Fibroblast of lung (primary cell): ENCODE results near the gene KIF11. TPM values are rescaled to one million over a fixed set of nuclear protein-coding genes. Genes with fewer than 3 reads are reported as not detected.

Source experiments
- DNase-seq, 2 donors: peaks; one replicate each; pipeline versions ENCODE4 v3.0.0 to v3.0.0-alpha.2; 2010; ENCODE audit warnings: low read depth in 2 of 2
- H2AFZ ChIP-seq: 2 replicates; pipeline ENCODE4 v1.5.1; 2012; ENCODE audit warnings: low read length, control low read depth, inconsistent platforms
- H3K27ac ChIP-seq: 2 replicates; pipeline ENCODE4 v1.5.1; 2011; ENCODE audit warnings: low read length, control low read depth; ENCODE audit not compliant: insufficient read depth
- H3K27me3 ChIP-seq: 2 replicates; pipeline ENCODE4 v1.5.1; 2011; ENCODE audit warnings: mild to moderate bottlenecking, low read length; ENCODE audit not compliant: control insufficient read depth, insufficient read depth
- H3K36me3 ChIP-seq: 2 replicates; pipeline ENCODE4 v1.5.1; 2011; ENCODE audit warnings: low read length; ENCODE audit not compliant: control insufficient read depth, insufficient read depth
- H3K4me1 ChIP-seq: 2 replicates; pipeline ENCODE4 v1.5.1; 2011; ENCODE audit warnings: low read length; ENCODE audit not compliant: control insufficient read depth, insufficient read depth; ENCODE audit errors: extremely low read depth
- H3K4me2 ChIP-seq: 2 replicates; pipeline ENCODE4 v1.5.1; 2011; ENCODE audit warnings: low read length, control low read depth; ENCODE audit not compliant: insufficient read depth; ENCODE audit errors: extremely low read depth
- H3K4me3 ChIP-seq, 4 experiments: fragments of 200-600 bp in 1 of 4; sonication (generic) in 1 of 4; replicated peaks in 1 of 4; 2 replicates each; pipeline ENCODE4 v1.5.1; 2011 to 2016; ENCODE audit warnings: low read length in 4 of 4, low read depth in 3 of 4, mild to moderate bottlenecking in 3 of 4, control low read depth in 2 of 4, inconsistent platforms in 1 of 4, mixed read lengths in 1 of 4; ENCODE audit not compliant: insufficient read depth in 1 of 4; ENCODE audit errors: control extremely low read depth in 1 of 4
- H3K79me2 ChIP-seq: 2 replicates; pipeline ENCODE4 v1.5.1; 2012; ENCODE audit warnings: mild to moderate bottlenecking, low read length, inconsistent platforms; ENCODE audit not compliant: control insufficient read depth, insufficient read depth
- H3K9ac ChIP-seq: 2 replicates; pipeline ENCODE4 v1.5.1; 2011; ENCODE audit warnings: mild to moderate bottlenecking, low read length, control low read depth; ENCODE audit not compliant: insufficient read depth
- H3K9me3 ChIP-seq: 2 replicates; pipeline ENCODE4 v1.5.1; 2012; ENCODE audit warnings: low read depth, low read length; ENCODE audit not compliant: control insufficient read depth, insufficient read depth
- H4K20me1 ChIP-seq: 2 replicates; pipeline ENCODE4 v1.5.1; 2011; ENCODE audit warnings: low read length; ENCODE audit not compliant: control insufficient read depth, insufficient read depth; ENCODE audit errors: extremely low read depth
- CTCF ChIP-seq, 2 donors: IDR thresholded peaks in 1 of 2; conservative IDR thresholded peaks in 1 of 2; 1 replicate in 1 of 2; 2 replicates in 1 of 2; pipeline ENCODE4 v1.5.1; 2011 to 2012; ENCODE audit warnings: low read length in 2 of 2, control low read depth in 1 of 2, inconsistent platforms in 1 of 2, low read depth in 1 of 2, mild to moderate bottlenecking in 1 of 2
- EZH2 ChIP-seq: IDR thresholded peaks from 2 replicates; pipeline ENCODE4 v1.5.1; 2012; ENCODE audit warnings: low read length, control low read depth, mild to moderate bottlenecking; ENCODE audit errors: missing control alignments
- polyA plus RNA-seq, 2 donors: library from polyadenylated mRNA; depleted of rRNA in 1 of 2; stranded (reverse) in 1 of 2; unstranded in 1 of 2; fragments of >200 nt; gene quantifications; 2 replicates each; pipeline ENCODE4 v1.2.1, GENCODE V29; 2011 to 2012; ENCODE audit warnings: missing spikeins in 1 of 2
- total RNA-seq: library from RNA; depleted of rRNA; stranded (reverse); fragments of >200 nt; gene quantifications from 2 replicates; pipeline ENCODE4 v1.2.1, GENCODE V29; 2014

The KIF11 gene
- total and polyA plus RNA-seq, 2 donors (not counting 1 experiment from before 2014, with no cell fraction given): 7.5 to 8.9 TPM

DNA sequence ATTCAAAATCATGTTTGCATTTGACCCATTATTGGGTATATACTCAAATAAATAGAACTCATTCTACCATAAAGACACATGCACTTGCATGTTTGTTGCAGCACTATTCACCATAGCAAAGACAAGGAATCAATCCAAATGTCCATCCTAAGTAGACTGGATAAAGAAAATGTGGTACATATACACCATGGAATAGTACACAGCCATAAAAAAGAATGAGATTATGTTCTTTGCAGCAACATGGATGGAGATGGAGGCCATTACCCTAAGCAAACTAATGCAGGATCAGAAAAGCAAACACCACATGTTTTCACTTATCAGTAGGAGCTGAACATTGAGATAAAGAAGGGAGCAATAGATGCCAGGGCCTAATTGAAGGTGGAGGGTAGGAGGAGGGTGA, 84.8 kb downstream of the KIF11 start:
- H3K27me3 ChIP-seq: no peaks in the 10 kb centered on the region
- H3K79me2 ChIP-seq: no peaks in the 10 kb centered on the region
- no peak overlapping the region for H3K27ac ChIP-seq
- H3K9me3 ChIP-seq: no peaks in the 10 kb centered on the region
- H4K20me1 ChIP-seq: no peaks in the 10 kb centered on the region
- H3K4me1 ChIP-seq: no peaks in the 10 kb centered on the region
- TF ChIP-seq CTCF (conservative IDR thresholded peaks at IDR 0.05 in 1 of 2, IDR thresholded peaks at IDR 0.05 in 1 of 2; ENCODE audit: low read depth in 1 of 2, low read length in 2 of 2) (no peak), EZH2 (no peak)
- H2AFZ ChIP-seq: no peak overlapping the region
- no peaks in the 10 kb centered on the region for H3K36me3 ChIP-seq
- DNase-seq: no peak
- no peak overlapping the region for H3K4me3 ChIP-seq
- H3K4me2 ChIP-seq: no peak overlapping the region
- no peak overlapping the region for H3K9ac ChIP-seq

DNA sequence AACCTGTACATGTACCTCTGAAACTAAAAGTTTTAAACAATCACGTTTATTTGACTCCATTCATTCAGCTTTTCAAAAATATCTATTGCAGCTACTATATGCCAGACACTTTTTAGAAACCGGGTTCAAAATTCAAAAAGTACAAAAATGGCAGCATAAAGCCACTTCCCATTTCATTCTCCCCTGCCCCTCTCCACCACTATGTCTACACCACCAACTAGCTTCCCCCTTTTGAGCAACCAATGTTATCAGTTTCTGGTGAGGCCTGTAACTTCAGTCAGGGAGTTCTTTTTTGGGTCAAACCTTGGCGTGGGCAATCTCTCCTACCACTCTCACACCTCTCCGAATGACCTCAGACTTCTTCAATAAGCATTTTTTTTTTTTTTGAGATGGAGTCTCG, 85.3 kb downstream of the KIF11 start:
- Histone ChIP-seq H2AFZ (no peak overlapping the region), H3K36me3 (no peaks in the 10 kb centered on the region), H3K27me3 (no peaks in the 10 kb centered on the region), H3K27ac (no peak overlapping the region), H3K4me1 (no peaks in the 10 kb centered on the region), H4K20me1 (no peaks in the 10 kb centered on the region), H3K9ac (no peak overlapping the region), H3K79me2 (no peaks in the 10 kb centered on the region), H3K4me2 (no peak overlapping the region), H3K9me3 (no peaks in the 10 kb centered on the region), H3K4me3 (no peak overlapping the region)
- TF ChIP-seq CTCF (conservative IDR thresholded peaks at IDR 0.05 in 1 of 2, IDR thresholded peaks at IDR 0.05 in 1 of 2; ENCODE audit: low read depth in 1 of 2, low read length in 2 of 2): no peak
- TF ChIP-seq EZH2: no peak
- DNase-seq: no peak

- no peak overlapping the region for H2AFZ ChIP-seq
- no peaks in the 10 kb centered on the region for H3K4me1 ChIP-seq
- H4K20me1 ChIP-seq: no peaks in the 10 kb centered on the region
- no peak overlapping the region for H3K4me2 ChIP-seq
- no peak for TF ChIP-seq CTCF (conservative IDR thresholded peaks at IDR 0.05 in 1 of 2, IDR thresholded peaks at IDR 0.05 in 1 of 2; ENCODE audit: low read depth in 1 of 2, low read length in 2 of 2)
- TF ChIP-seq EZH2: no peak
- no peak overlapping the region for H3K4me3 ChIP-seq
- H3K79me2 ChIP-seq: no peaks in the 10 kb centered on the region
- H3K36me3 ChIP-seq: no peaks in the 10 kb centered on the region
- no peaks in the 10 kb centered on the region for H3K27me3 ChIP-seq
- H3K27ac ChIP-seq: no peak overlapping the region
- DNase-seq: no peak
- no peak overlapping the region for H3K9ac ChIP-seq
- H3K9me3 ChIP-seq: no peaks in the 10 kb centered on the region
Measured at GRCh38 chr10:92681306-92681834, 88.4 kb downstream of the KIF11 start.
